GM12878 (cell line): ENCODE measurements around the gene HSF5. TPM values are rescaled to one million over a fixed set of nuclear protein-coding genes. Genes with fewer than 3 reads are reported as not detected.

ENCODE experiments used
- ATAC-seq: fragments of 200-7000 bp; cut with Tn5 transposase; 3 replicates; pipeline ENCODE4 v1.9.1; 2020; ENCODE audit warnings: mild to moderate bottlenecking, moderate library complexity
- Bru-seq: library from RNA; stranded (reverse); fragments of 400-500 nt; gene quantifications from one replicate; lab custom pipeline; 2021; lab: Mats Ljungman, UMichigan
- BruChase-seq, 2 experiments: library from RNA; stranded (reverse); fragments of 400-500 nt; gene quantifications; one replicate each; lab custom pipeline; 2021; lab: Mats Ljungman, UMichigan
- BruUV-seq: library from RNA; stranded (reverse); fragments of 400-500 nt; replicated peaks from 2 replicates; lab custom pipeline; 2021; lab: Mats Ljungman, UMichigan
- CTCF ChIA-PET: fragments of 300-600 bp; sonication (Branson Sonifier 250); formaldehyde crosslinking; extraction: SDS; loops from one replicate; lab custom pipeline; 2021; ENCODE audit warnings: inconsistent platforms; lab: Yijun Ruan, JAX
- POLR2A ChIA-PET: fragments of 350-600 bp; formaldehyde crosslinking; extraction: SDS; loops from one replicate; lab custom pipeline; 2021; ENCODE audit warnings: inconsistent platforms; lab: Charles Lee
- RAD21 ChIA-PET: fragments of 300-600 bp; sonication (Branson Sonifier 250); formaldehyde crosslinking; loops from one replicate; lab custom pipeline; 2023; ENCODE audit warnings: antibody characterized with exemption; ENCODE audit not compliant: unreplicated experiment; lab: Charles Lee
- SMC1A ChIA-PET: fragments of 300-600 bp; sonication (Branson Sonifier 250); formaldehyde crosslinking; loops from one replicate; lab custom pipeline; 2023; ENCODE audit not compliant: unreplicated experiment, uncharacterized antibody; lab: Charles Lee
- DNase-seq: peaks from one replicate; pipeline ENCODE4 v3.0.0-alpha.2; 2011; ENCODE audit warnings: low read depth, low spot score
- FAIRE-seq: peaks from 3 replicates; lab custom pipeline; 2011; peaks lifted over from hg19 to GRCh38; lab: Jason Lieb, UNC
- H2AFZ ChIP-seq: 2 replicates; pipeline ENCODE4 v1.6.0; 2011; ENCODE audit warnings: low read depth, low read length, control low read depth; ENCODE audit not compliant: control insufficient read depth
- H3K27ac ChIP-seq: 2 replicates; pipeline ENCODE4 v1.5.1; 2011; ENCODE audit warnings: control low read depth; ENCODE audit not compliant: control insufficient read depth, insufficient read depth
- H3K27me3 ChIP-seq, 2 experiments: replicated peaks in 1 of 2; 2 replicates each; pipeline versions ENCODE4 v1.6.0 to v1.6.1; 2011; ENCODE audit warnings: low read length in 1 of 2; ENCODE audit not compliant: control insufficient read depth in 2 of 2, insufficient read depth in 2 of 2
- H3K36me3 ChIP-seq, 2 experiments: 2 replicates each; pipeline ENCODE4 v1.5.1; 2011; ENCODE audit warnings: low read length in 1 of 2; ENCODE audit not compliant: control insufficient read depth in 2 of 2, insufficient read depth in 2 of 2
- H3K4me1 ChIP-seq: 2 replicates; pipeline ENCODE4 v1.6.1; 2011; ENCODE audit warnings: mild to moderate bottlenecking, low read length, moderate library complexity, mixed read lengths; ENCODE audit not compliant: control insufficient read depth, insufficient read depth
- H3K4me2 ChIP-seq: 2 replicates; pipeline ENCODE4 v1.6.0; 2011; ENCODE audit warnings: control low read depth; ENCODE audit not compliant: control insufficient read depth, insufficient read depth
- H3K4me3 ChIP-seq: fragments of 200-600 bp; sonication (generic); 2 replicates; pipeline ENCODE4 v1.5.1; 2016
- H3K79me2 ChIP-seq: 2 replicates; pipeline ENCODE4 v1.6.0; 2011; ENCODE audit warnings: low read length; ENCODE audit not compliant: control insufficient read depth, insufficient read depth
- H3K9ac ChIP-seq: 2 replicates; pipeline ENCODE4 v1.8.0; 2011; ENCODE audit warnings: low read length, control low read depth, mixed read lengths; ENCODE audit not compliant: control insufficient read depth, insufficient read depth
- H3K9me3 ChIP-seq: replicated peaks from 3 replicates; pipeline ENCODE4 v1.5.1; 2011; ENCODE audit warnings: mild to moderate bottlenecking, low read length; ENCODE audit not compliant: control insufficient read depth, insufficient read depth
- H4K20me1 ChIP-seq: 2 replicates; pipeline ENCODE4 v1.6.0; 2011; ENCODE audit not compliant: control insufficient read depth, insufficient read depth
- CTCF ChIP-seq, 3 experiments: IDR thresholded peaks in 2 of 3; conservative IDR thresholded peaks in 1 of 3; 2 replicates each; pipeline ENCODE4 v1.5.1; 2011; ENCODE audit warnings: low read depth in 3 of 3, low read length in 3 of 3, mild to moderate bottlenecking in 3 of 3, control low read depth in 2 of 3, moderate library complexity in 2 of 3, inconsistent platforms in 1 of 3, mixed read lengths in 1 of 3; ENCODE audit not compliant: control insufficient read depth in 2 of 3, insufficient read depth in 1 of 3; ENCODE audit errors: extremely low read depth in 1 of 3
- SMAD5 ChIP-seq: IDR thresholded peaks from 2 replicates; pipeline ENCODE4 v1.6.1; 2016; ENCODE audit warnings: antibody characterized with exemption, low read depth
- SRF ChIP-seq, 2 experiments: IDR thresholded peaks; 2 replicates each; pipeline ENCODE4 v1.6.1; 2011; ENCODE audit warnings: low read depth in 2 of 2, low read length in 2 of 2, mild to moderate bottlenecking in 1 of 2, moderate library complexity in 1 of 2
- USF1 ChIP-seq: IDR thresholded peaks from 2 replicates; pipeline ENCODE4 v1.6.1; 2011; ENCODE audit warnings: borderline replicate concordance, low read depth, mild to moderate bottlenecking, moderate library complexity, mixed read lengths, low read length; ENCODE audit not compliant: insufficient read depth; ENCODE audit errors: extremely low read length
- WGBS: methylation state at CpG from one replicate; pipeline ENCODE4 v1.1.6; 2016; ENCODE audit warnings: low lambda C conversion rate; ENCODE audit not compliant: insufficient replicate concordance, insufficient coverage; ENCODE audit errors: missing lambda C conversion rate; 5-methylcytosine and 5-hydroxymethylcytosine counted together
- in situ Hi-C: fragments of 300-500 bp; cut with MboI; formaldehyde crosslinking; loops from 9 replicates; pipeline ENCODE4 v1.14.3; 2018; ENCODE audit warnings: mixed read lengths
- intact Hi-C: fragments of 100-400 bp; cut with micrococcal nuclease; formaldehyde crosslinking; loops from one replicate; pipeline ENCODE4 v1.14.2; 2022; ENCODE audit not compliant: unreplicated experiment
- long read RNA-seq, 2 experiments: library from polyadenylated mRNA; unstranded; transcript quantifications; one replicate each; pipeline ENCODE4 v2.0.0, GENCODE V29; 2019 to 2020
- polyA minus RNA-seq, 3 experiments: library from RNA; depleted of rRNA, polyadenylated mRNA; stranded (reverse); fragments of >200 nt; gene quantifications; 2 replicates each; pipeline ENCODE4 v1.2.3, GENCODE V29; 2011
- polyA plus RNA-seq, 11 experiments: library from polyadenylated mRNA; depleted of rRNA in 4 of 11; unstranded in 6 of 11; stranded (reverse) in 5 of 11; fragments of >200 nt; fragmentation: Nextera tagmentation in 4 of 11; fragmentation: Illumina TruSeq in 1 of 11; extraction: Ambion mirVana in 4 of 11; extraction: Trizol in 1 of 11; gene quantifications; 1 replicate in 1 of 11; 2 replicates in 10 of 11; pipeline versions ENCODE4 v1.2.1 to v1.2.3, GENCODE V29; 2011 to 2016; ENCODE audit warnings: inconsistent platforms in 2 of 11, missing spikeins in 2 of 11, low read depth in 1 of 11
- total RNA-seq, 4 experiments: library from RNA; depleted of rRNA in 3 of 4; stranded (reverse); fragments of >200 nt in 3 of 4; fragmentation: Illumina TruSeq in 1 of 4; extraction: Trizol in 1 of 4; gene quantifications; 2 replicates each; pipeline versions ENCODE4 v1.2.1 to v1.2.3, GENCODE V29; 2013 to 2021

HSF5 gene
- total RNA-seq (2013; cell fraction: nucleolus; rRNA removed) = 0.15 and 0.22 TPM in 2 replicates
- total RNA-seq (2014; rRNA removed) (0.11 TPM in 1 of 2 replicates, not detected in the other), total RNA-seq (2014; rRNA removed; fragmentation: Illumina TruSeq; extraction: Trizol) (0.04 and 0.09 TPM in 2 replicates), total RNA-seq (2021) (0.13 and 0.18 TPM in 2 replicates), polyA plus RNA-seq (2011; rRNA removed) (not detected in 2 replicates), polyA plus RNA-seq (2014; fragmentation: Illumina TruSeq; extraction: Trizol) (0.12 and 0.14 TPM in 2 replicates), polyA plus RNA-seq (2014; fragmentation: Nextera tagmentation; extraction: Ambion mirVana) (under 1 TPM; 0.02 to 0.04 TPM), polyA plus RNA-seq (2014; rRNA removed) (0.03 and 0.08 TPM in 2 replicates), polyA plus RNA-seq (2016; fragmentation: Nextera tagmentation; extraction: Ambion mirVana) (not detected), polyA minus RNA-seq (2011; rRNA and poly(A)+ RNA removed) (0.07 and 0.10 TPM in 2 replicates), Bru-seq, nascent RNA (percentile 25 among the genes with signal in this experiment), BruChase-seq, experiment 1, labeled RNA remaining after a 6-hour chase (percentile 18 among the genes with signal in this experiment), BruChase-seq, experiment 2, labeled RNA remaining after a 2-hour chase (percentile 20 among the genes with signal in this experiment)
- polyA plus RNA-seq (2011; ENCODE audit: low read depth) = 0.05 TPM
- polyA plus RNA-seq (2011; cell fraction: cytosol; rRNA removed) = not detected in 2 replicates
- 0.03 TPM in 1 of 2 replicates, not detected in the other for polyA plus RNA-seq (2011; cell fraction: nucleus; rRNA removed)
- polyA plus RNA-seq (2012) = 0.05 and 0.11 TPM in 2 replicates
- not detected in 2 replicates for polyA minus RNA-seq (2011; cell fraction: cytosol; rRNA and poly(A)+ RNA removed)
- polyA minus RNA-seq (2011; cell fraction: nucleus; rRNA and poly(A)+ RNA removed) = 0.12 and 0.38 TPM in 2 replicates
- long read RNA-seq, experiment 1 = 0 reads
- long read RNA-seq, experiment 2 = 0 reads

- intact Hi-C loops (no loop called here), in situ Hi-C loops (no loop called here)
- H3K27me3 ChIP-seq = no peaks in the 10 kb centered on the region
- no peaks in the 10 kb centered on the region for H3K79me2 ChIP-seq
- FAIRE-seq (no peak), DNase-seq (no peak), ATAC-seq (no peak)
- ChIA-PET SMC1A (no interaction called here), POLR2A (no interaction called here), RAD21 (no interaction called here), CTCF (interaction anchor here (0.7 kb wide), 1 partner anchor 487 kb away, joined by 3 read pairs; no protein-coding TSS in a partner anchor)
- no peaks in the 10 kb centered on the region for H3K9me3 ChIP-seq
- H3K27ac ChIP-seq = no peak within 1 kb of the TSS
- 18% methylated on average over 51 of the region's 98 CpGs for WGBS
- no peak within 1 kb of the TSS for H3K9ac ChIP-seq
- H3K4me3 ChIP-seq = no peak within 1 kb of the TSS
- peaks cover 6 to 19% of the 10 kb centered on the region in 2 experiments; a peak in 3 of 4 replicates for H3K36me3 ChIP-seq
- BruUV-seq = no TSS peak
- no peaks in the 10 kb centered on the region for H4K20me1 ChIP-seq
- no peak for TF ChIP-seq SRF (IDR thresholded peaks at IDR 0.05; ENCODE audit: low read depth in 2 of 2, low read length in 2 of 2)
- TF ChIP-seq SMAD5 = no peak
- peak in 2 of 3 experiments; percentile 12 to 33; a peak in 3 of 6 replicates for TF ChIP-seq CTCF (IDR thresholded peaks at IDR 0.05 in 2 of 3, conservative IDR thresholded peaks at IDR 0.05 in 1 of 3; ENCODE audit: control insufficient read depth in 2 of 3, extremely low read depth in 1 of 3, insufficient read depth in 1 of 3, low read depth in 3 of 3, low read length in 3 of 3)
- peak; percentile 22 for TF ChIP-seq USF1
- peak within 1 kb of the TSS; percentile 35 for H2AFZ ChIP-seq
- no peaks in the 10 kb centered on the region for H3K4me1 ChIP-seq
- H3K4me2 ChIP-seq = peak within 1 kb of the TSS; percentile 30; the same call in 1 of the 2 replicates
Measured at GRCh38 chr17:58487589-58488427, at the start of gene HSF5. TSS of gene HSF5 (minus strand) at chr17:58488408. CDS start at chr17:58488274, 134 bp downstream.
